ENCODE data around the gene PRR14.

Gene PRR14

GRCh38 chr16:30668393-30668792, 17.6 kb downstream of the PRR14 start:
- Histone ChIP-seq H3K79me2 (ENCODE audit: insufficient read depth, low read length) (peaks cover 19% of the 10 kb centered on the region; the same call in 1 of the 2 replicates), H2AFZ (ENCODE audit: low read length) (no peak overlapping the region), H3K9ac (ENCODE audit: low read depth, low read length, poor library complexity, severe bottlenecking) (no peak overlapping the region), H3K27me3 (ENCODE audit: insufficient read depth, low read length, poor library complexity, severe bottlenecking) (no peaks in the 10 kb centered on the region), H3K36me3 (ENCODE audit: insufficient read depth, low read length) (peaks cover 60% of the 10 kb centered on the region; the same call in 1 of the 2 replicates), H3K4me3 (ENCODE audit: low read length, poor library complexity, severe bottlenecking) (no peak overlapping the region), H3K9me3 (ENCODE audit: insufficient read depth, low read depth, low read length) (no peaks in the 10 kb centered on the region), H4K20me1 (ENCODE audit: insufficient read depth, low read length, poor library complexity, severe bottlenecking) (peaks cover 11% of the 10 kb centered on the region), H3K9me2 (replicated peaks; ENCODE audit: low read depth, low read length) (no peaks in the 10 kb centered on the region), H3K4me2 (ENCODE audit: low read depth, low read length, poor library complexity, severe bottlenecking) (no peak overlapping the region), H3F3A (ENCODE audit: low read depth) (no peaks in the 10 kb centered on the region), H3K4me1 (ENCODE audit: insufficient read depth, low read length, poor library complexity, severe bottlenecking) (no peaks in the 10 kb centered on the region)
- no peak for TF ChIP-seq EZH2phosphoT487 (IDR thresholded peaks at IDR 0.05; ENCODE audit: borderline replicate concordance)
- TF ChIP-seq, protein P1, sequence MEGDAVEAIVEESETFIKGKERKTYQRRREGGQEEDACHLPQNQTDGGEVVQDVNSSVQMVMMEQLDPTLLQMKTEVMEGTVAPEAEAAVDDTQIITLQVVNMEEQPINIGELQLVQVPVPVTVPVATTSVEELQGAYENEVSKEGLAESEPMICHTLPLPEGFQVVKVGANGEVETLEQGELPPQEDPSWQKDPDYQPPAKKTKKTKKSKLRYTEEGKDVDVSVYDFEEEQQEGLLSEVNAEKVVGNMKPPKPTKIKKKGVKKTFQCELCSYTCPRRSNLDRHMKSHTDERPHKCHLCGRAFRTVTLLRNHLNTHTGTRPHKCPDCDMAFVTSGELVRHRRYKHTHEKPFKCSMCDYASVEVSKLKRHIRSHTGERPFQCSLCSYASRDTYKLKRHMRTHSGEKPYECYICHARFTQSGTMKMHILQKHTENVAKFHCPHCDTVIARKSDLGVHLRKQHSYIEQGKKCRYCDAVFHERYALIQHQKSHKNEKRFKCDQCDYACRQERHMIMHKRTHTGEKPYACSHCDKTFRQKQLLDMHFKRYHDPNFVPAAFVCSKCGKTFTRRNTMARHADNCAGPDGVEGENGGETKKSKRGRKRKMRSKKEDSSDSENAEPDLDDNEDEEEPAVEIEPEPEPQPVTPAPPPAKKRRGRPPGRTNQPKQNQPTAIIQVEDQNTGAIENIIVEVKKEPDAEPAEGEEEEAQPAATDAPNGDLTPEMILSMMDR (conservative IDR thresholded peaks at IDR 0.05; ENCODE audit: low read length), result no peak

DNA sequence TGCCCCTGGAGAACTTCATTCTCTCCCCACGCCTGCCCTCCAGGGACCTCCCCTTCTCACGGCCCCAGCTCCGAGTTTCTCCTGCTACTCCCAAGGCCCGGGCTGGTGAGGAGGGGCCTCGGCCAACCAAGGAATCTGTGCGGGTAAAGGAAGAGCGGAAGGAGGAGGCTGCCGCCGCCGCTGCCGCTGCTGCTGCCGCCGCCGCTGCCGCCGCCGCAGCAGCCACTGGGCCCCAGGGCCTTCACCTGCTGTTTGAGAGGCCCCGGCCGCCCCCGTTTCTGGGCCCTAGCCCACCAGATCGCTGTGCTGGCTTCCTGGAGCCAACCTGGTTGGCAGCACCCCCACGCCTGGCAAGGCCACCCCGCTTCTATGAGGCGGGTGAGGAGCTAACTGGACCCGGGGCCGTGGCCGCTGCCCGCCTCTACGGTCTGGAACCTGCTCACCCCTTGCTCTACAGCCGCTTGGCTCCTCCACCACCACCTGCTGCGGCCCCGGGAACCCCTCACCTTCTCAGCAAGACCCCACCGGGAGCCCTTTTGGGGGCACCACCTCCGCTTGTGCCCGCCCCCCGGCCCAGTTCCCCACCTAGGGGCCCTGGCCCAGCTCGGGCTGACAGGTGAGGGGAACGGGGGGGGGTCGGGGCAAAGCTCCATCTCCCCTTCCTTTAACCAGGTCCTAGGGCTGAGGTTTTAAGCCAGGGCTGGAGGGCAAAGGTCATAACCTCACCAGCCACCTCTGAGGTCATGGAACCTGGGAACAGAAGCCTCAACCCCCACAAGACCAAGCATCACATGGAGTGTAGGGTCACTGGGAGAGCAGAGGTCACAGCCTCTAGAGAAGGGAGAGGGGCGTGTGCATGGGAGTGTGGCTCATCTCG, 18.5 kb downstream of the PRR14 start:
- H3K9me2 ChIP-seq (replicated peaks; ENCODE audit: low read depth, low read length), result no peaks in the 10 kb centered on the region
- H3K9me3 ChIP-seq (ENCODE audit: insufficient read depth, low read depth, low read length), result no peaks in the 10 kb centered on the region
- TF ChIP-seq EZH2phosphoT487 (IDR thresholded peaks at IDR 0.05; ENCODE audit: borderline replicate concordance), result no peak
- TF ChIP-seq, protein P1 (conservative IDR thresholded peaks at IDR 0.05; ENCODE audit: low read length), result no peak
- peaks cover 56% of the 10 kb centered on the region; the same call in 1 of the 2 replicates for H3K36me3 ChIP-seq (ENCODE audit: insufficient read depth, low read length)
- H3K4me1 ChIP-seq (ENCODE audit: insufficient read depth, low read length, poor library complexity, severe bottlenecking), result no peaks in the 10 kb centered on the region
- no peaks in the 10 kb centered on the region for H3F3A ChIP-seq (ENCODE audit: low read depth)
- H3K79me2 ChIP-seq (ENCODE audit: insufficient read depth, low read length), result peaks cover 12% of the 10 kb centered on the region; the same call in 1 of the 2 replicates
- H3K4me2 ChIP-seq (ENCODE audit: low read depth, low read length, poor library complexity, severe bottlenecking), result no peak overlapping the region
- no peak overlapping the region for H3K9ac ChIP-seq (ENCODE audit: low read depth, low read length, poor library complexity, severe bottlenecking)
- H3K27me3 ChIP-seq (ENCODE audit: insufficient read depth, low read length, poor library complexity, severe bottlenecking), result no peaks in the 10 kb centered on the region
- no peak overlapping the region for H3K4me3 ChIP-seq (ENCODE audit: low read length, poor library complexity, severe bottlenecking)
- no peak overlapping the region for H2AFZ ChIP-seq (ENCODE audit: low read length)
- H4K20me1 ChIP-seq (ENCODE audit: insufficient read depth, low read length, poor library complexity, severe bottlenecking), result peaks cover 7% of the 10 kb centered on the region

DNA sequence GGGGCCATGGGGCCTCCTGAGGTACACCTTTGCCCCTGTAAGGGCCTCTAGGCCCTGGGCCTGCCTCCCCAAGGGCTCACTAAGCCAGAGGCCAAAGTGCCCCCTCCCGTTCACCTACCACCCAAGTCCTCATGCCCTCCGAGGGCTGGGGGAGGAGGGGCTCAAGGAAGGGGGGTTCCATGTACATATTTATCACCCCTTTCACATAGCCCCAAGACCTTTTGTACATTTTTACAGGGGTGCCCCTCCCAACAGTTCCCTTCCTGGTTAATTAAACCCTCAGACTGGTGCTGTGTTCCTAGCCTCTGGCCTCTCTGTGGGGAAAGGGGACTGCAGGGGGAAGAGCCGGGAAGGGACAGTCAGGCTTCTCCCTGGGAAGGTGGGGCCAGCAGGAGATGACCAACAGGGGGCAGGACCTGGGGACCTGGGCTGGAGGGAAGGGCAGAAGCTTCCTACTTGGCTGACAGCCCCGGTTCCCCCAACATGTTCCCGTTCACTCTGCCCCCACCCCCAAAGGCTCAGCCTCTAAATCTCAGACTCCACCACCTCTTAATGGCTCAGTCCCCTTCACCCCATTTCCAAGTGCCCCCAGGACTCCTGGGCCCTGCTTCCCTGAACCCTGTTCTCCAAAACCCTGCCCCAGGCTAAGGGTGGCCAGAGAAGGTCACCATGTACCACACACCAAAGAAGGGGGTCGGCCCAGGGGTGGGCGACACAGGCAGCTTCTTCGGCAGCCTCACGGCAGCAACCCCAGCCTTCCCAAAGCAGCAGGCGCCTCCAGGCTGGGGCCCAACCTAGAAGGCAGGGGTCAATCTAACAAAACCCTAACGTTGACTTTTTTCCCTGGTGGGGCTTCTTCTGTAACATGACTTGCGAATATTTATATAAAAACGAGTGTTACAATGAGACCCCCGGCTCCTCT, 19.4 kb downstream of the PRR14 start:
- peaks cover 2% of the 10 kb centered on the region for H4K20me1 ChIP-seq (ENCODE audit: insufficient read depth, low read length, poor library complexity, severe bottlenecking)

More for the DNA sequence above, 19.4 kb downstream of the PRR14 start:
- Histone ChIP-seq H2AFZ (ENCODE audit: low read length) (no peak overlapping the region), H3K27me3 (ENCODE audit: insufficient read depth, low read length, poor library complexity, severe bottlenecking) (no peaks in the 10 kb centered on the region), H3K36me3 (ENCODE audit: insufficient read depth, low read length) (peaks cover 49% of the 10 kb centered on the region; the same call in 1 of the 2 replicates), H3K9me3 (ENCODE audit: insufficient read depth, low read depth, low read length) (no peaks in the 10 kb centered on the region), H3F3A (ENCODE audit: low read depth) (no peaks in the 10 kb centered on the region), H3K79me2 (ENCODE audit: insufficient read depth, low read length) (0 out of 2 replicates have a peak, but pooled peaks cover 4% of the 10 kb centered on the region), H3K4me2 (ENCODE audit: low read depth, low read length, poor library complexity, severe bottlenecking) (no peak overlapping the region), H3K4me3 (ENCODE audit: low read length, poor library complexity, severe bottlenecking) (no peak overlapping the region), H3K4me1 (ENCODE audit: insufficient read depth, low read length, poor library complexity, severe bottlenecking) (no peaks in the 10 kb centered on the region), H3K9me2 (replicated peaks; ENCODE audit: low read depth, low read length) (no peaks in the 10 kb centered on the region), H3K9ac (ENCODE audit: low read depth, low read length, poor library complexity, severe bottlenecking) (no peak overlapping the region)
- TF ChIP-seq, protein P1 (conservative IDR thresholded peaks at IDR 0.05; ENCODE audit: low read length), result no peak
- TF ChIP-seq EZH2phosphoT487 (IDR thresholded peaks at IDR 0.05; ENCODE audit: borderline replicate concordance), result no peak

Measured in Loucy (cell line).